Superior temporal gyrus (tissue), 1 donor: ENCODE results near the gene CNTN6.

Source experiments
- DNase-seq: peaks from one replicate; pipeline ENCODE4 v3.0.0-alpha.2; 2016; ENCODE audit errors: extremely low spot score

The CNTN6 gene

GRCh38 chr3:1092771-1093170 lies at the start of gene CNTN6:
CNTN6 (plus strand) TSS chr3:1093024; CDS start chr3:1148009, 54,985 bp downstream.
- peak; percentile 68 for DNase-seq

GRCh38 chr3:1048558-1048957 lies 44.3 kb upstream of the CNTN6 start:
- DNase-seq: no peak

- DNase-seq: no peak
Observed at GRCh38 chr3:1055870-1056269, 37.0 kb upstream of the CNTN6 start.

GRCh38 chr3:1056744-1057143 lies 36.1 kb upstream of the CNTN6 start:
- no peak for DNase-seq

DNA sequence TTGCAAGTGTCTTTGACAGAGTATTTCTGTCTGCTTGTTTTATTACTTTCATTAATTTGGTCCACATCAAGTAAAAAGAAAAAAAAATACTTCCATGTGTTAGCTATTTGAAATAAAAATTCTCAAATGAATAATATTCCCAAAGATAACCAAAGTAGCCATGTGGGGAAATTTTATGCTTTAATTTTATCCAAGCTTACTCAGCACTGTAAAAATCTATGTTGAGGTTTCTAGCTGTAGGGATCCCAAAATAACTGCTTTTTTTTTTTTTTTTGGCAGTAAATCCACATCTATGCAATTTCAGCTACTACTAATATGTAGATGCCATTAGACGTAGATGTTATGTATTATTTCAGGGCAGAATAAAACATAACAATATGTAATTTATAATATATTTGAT lies 35.4 kb upstream of the CNTN6 start:
- DNase-seq: no peak

- no peak for DNase-seq
Observed at GRCh38 chr3:1068985-1069384, 23.8 kb upstream of the CNTN6 start.

GRCh38 chr3:1072041-1072440 lies 20.8 kb upstream of the CNTN6 start:
- no peak for DNase-seq

GRCh38 chr3:1079662-1080061 lies 13.2 kb upstream of the CNTN6 start:
- DNase-seq: no peak

GRCh38 chr3:1082108-1082507 lies 10.7 kb upstream of the CNTN6 start:
- peak; percentile 77 for DNase-seq

DNA sequence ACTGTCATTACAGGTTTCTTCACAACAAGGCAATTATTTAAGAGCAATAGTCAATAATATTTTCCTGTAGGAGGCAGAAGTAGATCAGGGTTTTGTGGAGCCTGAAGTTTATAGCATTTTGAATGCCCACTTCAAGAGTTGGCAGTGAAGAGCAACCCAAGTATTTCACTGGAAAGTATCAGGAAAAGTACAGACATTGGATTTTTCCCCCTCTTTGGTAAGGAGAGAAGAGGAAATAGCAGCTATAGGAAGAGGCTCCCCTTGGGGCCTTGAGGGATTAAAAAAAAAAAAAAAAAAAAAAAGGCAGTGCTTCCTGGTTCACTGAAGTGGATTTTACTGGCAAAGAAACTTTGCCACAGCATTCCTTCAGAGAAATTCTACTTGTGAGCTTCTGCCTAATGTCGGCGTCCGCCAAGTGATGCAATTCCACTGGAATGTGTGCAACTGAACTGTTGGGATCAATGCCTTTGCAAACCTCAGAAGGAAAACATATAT lies 5.7 kb upstream of the CNTN6 start:
- DNase-seq: peak; percentile 41

GRCh38 chr3:1088503-1088902 lies 4.3 kb upstream of the CNTN6 start:
- no peak for DNase-seq

DNA sequence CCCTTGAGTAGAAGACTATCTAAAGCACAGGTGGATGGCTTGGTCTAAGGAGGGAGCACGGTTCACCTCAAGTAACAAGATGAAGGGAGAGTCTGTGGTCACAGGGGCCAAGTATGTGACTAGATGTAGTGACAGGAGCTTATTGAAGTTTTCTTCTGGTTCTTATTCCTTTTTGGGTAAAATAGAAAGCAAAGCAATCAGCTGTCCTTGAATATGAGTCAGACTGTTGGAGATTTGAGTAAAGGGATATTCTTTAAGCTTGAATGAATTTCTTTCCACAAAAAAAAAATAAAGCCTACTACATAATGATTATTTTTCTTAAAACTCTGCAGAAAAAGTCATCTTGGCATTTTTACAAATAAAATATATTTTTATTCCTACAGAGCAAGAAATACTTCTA lies 1.5 kb upstream of the CNTN6 start:
- DNase-seq: no peak

GRCh38 chr3:1092061-1092460 lies 763 bp upstream of the CNTN6 start:
- no peak for DNase-seq

DNA sequence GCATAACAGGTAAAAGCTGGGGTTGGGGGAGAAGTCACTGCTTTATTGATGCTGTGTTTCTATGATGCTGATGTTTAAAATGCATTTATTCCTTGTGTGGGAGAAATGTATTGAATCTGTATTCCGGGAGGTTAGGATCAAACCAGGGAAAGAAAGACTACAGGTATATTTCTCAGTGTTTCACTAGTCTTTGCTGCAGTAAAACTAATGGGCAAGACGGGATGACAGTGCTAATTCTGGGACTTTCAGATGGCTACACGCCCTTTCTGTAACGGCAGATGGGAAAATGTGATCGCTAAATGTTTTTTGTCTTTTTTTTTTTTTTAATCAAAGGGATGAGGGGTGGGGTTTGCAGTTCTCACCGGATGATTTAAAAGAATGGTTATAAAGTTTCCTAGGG lies 393 bp downstream of the CNTN6 start:
- DNase-seq: no peak

GRCh38 chr3:1103525-1103924 lies 10.7 kb downstream of the CNTN6 start:
- DNase-seq: no peak

DNA sequence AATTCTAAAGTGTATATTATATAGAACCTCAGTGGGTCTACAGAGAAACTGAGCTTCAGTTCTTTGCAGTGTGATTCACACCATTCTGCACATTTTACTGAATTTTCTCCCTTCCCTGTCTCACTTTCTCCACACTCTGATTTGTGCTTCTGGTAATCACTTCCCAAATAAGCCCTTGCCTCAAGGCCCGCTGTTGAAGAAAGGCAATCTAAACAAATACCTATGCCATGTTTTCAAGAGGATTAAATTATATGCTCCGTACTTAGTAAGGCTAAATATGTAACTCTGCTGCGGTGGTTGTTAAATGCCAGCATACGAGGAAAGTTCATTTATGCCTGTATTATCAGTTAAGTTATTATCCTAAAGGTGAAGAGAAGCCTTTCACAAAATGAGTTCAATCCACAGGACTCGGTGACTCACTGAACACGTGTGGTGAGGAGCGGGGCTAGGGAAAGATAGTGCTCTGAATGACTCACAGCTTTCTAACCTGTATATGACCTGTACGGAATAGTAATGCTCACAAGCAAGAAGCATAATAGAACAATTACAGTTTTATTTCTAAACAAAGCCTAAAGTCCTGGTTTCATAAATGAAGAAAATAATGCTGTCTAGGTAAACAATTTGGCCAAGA lies 25.1 kb downstream of the CNTN6 start:
- DNase-seq: no peak

- DNase-seq: no peak
Observed at GRCh38 chr3:1131166-1131565, 38.3 kb downstream of the CNTN6 start.

DNA sequence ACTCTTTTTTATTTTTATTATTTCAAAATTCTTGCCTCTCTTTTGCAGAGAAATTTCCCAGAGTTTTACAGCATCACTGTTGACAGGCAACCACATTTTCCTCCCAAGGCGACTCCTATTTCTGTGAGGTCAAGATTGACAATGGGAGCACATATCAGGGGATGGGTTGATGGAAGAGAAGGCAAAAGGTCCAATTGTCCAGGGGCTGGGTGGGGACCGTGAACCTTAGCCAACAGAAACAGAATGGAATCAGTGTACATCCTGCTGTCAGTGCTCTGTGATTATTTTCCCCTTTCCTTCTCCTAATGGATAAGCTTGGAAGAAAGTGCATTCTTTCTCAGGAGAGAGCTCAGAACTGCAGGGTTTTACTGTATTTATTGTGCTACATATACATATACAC lies 42.4 kb downstream of the CNTN6 start:
- DNase-seq: no peak

- no peak for DNase-seq
Observed at GRCh38 chr3:1138036-1138435, 45.2 kb downstream of the CNTN6 start.

DNA sequence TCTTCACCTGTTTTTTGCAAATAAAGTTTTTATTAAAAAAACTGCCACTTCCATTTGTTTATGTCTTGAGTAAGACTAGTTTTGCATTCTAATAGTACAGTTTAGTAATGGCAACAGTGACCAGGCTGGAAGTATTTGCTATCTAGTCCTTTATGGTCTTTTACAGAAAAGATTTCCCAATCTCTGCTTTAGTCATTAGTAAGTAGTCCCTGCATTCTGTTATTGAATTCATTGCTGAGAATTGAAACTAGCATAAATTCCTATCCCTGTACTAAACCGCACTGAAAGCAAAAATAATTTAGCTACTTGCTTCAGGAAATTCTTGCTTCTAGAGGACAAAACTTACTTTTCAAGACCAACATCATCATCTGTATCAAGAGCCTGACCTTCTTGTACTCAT lies 46.2 kb downstream of the CNTN6 start:
- no peak for DNase-seq

DNA sequence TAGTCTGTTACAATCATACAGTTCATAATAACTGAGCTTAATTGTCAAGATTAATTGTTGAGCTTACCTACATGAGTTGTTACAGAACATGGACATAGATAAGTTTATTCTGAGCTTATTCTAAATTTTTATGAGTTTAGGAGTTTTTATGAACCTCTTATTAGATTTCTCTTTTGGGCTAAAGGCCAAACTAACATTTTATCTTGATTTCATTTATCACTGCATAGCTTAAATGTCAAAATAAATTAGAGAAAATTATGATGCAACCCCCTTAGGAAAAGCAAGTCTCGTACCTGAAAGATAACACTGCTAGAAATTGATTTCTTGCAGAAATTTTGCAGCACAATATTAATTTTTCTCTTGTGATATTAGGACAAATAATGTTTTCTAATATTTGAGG lies 54.5 kb downstream of the CNTN6 start:
- DNase-seq: no peak

GRCh38 chr3:1147819-1148218 lies 55.0 kb downstream of the CNTN6 start:
- no peak for DNase-seq

GRCh38 chr3:1164101-1164500 lies 71.3 kb downstream of the CNTN6 start:
- no peak for DNase-seq

DNA sequence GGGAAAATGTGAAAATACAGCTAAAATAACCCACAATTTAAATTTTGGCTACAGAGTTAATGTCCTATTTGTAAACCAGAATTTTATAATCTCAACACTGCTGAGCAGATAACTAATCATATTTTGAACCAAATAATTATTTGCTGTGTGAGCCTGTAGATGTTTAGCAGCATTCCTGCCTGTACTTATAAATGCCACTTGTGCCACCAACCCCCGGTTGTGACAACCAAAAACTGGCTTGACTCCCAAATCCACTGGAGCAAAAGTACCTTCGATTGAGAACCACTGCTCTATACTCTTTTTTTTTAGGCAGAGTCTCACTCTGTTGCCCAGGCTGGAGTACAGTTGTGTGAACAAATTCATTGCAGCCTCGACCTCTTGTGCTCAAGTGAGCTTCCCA lies 78.5 kb downstream of the CNTN6 start:
- no peak for DNase-seq
